PC-9 (cell line): ENCODE results near the gene MVP.

Experiments
- EZH2 ChIP-seq: fragments of 200-600 bp; sonication (generic); IDR thresholded peaks from 2 replicates; pipeline ENCODE4 v1.8.0; 2017; ENCODE audit warnings: antibody characterized with exemption, low read depth
- TF ChIP-seq, protein P1 (sequence below): fragments of 200-600 bp; sonication (generic); conservative IDR thresholded peaks from 2 replicates; pipeline ENCODE4 v1.6.1; 2017; ENCODE audit warnings: mixed run types, antibody characterized with exemption, mild to moderate bottlenecking, moderate library complexity

- TF ChIP-seq, protein P1, sequence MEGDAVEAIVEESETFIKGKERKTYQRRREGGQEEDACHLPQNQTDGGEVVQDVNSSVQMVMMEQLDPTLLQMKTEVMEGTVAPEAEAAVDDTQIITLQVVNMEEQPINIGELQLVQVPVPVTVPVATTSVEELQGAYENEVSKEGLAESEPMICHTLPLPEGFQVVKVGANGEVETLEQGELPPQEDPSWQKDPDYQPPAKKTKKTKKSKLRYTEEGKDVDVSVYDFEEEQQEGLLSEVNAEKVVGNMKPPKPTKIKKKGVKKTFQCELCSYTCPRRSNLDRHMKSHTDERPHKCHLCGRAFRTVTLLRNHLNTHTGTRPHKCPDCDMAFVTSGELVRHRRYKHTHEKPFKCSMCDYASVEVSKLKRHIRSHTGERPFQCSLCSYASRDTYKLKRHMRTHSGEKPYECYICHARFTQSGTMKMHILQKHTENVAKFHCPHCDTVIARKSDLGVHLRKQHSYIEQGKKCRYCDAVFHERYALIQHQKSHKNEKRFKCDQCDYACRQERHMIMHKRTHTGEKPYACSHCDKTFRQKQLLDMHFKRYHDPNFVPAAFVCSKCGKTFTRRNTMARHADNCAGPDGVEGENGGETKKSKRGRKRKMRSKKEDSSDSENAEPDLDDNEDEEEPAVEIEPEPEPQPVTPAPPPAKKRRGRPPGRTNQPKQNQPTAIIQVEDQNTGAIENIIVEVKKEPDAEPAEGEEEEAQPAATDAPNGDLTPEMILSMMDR, result no peak
- TF ChIP-seq EZH2, result no peak
Measured at GRCh38 chr16:29820271-29820701, at the start of gene MVP.
